Stimulated activated naive CD4-positive, alpha-beta T cell (primary cell): ENCODE data around the gene ST3GAL4.

Experiments used
- DNase-seq, 6 experiments: peaks; one replicate each; lab custom pipeline; 2025; lab: John Stamatoyannopoulos, UW

ST3GAL4 gene

DNA sequence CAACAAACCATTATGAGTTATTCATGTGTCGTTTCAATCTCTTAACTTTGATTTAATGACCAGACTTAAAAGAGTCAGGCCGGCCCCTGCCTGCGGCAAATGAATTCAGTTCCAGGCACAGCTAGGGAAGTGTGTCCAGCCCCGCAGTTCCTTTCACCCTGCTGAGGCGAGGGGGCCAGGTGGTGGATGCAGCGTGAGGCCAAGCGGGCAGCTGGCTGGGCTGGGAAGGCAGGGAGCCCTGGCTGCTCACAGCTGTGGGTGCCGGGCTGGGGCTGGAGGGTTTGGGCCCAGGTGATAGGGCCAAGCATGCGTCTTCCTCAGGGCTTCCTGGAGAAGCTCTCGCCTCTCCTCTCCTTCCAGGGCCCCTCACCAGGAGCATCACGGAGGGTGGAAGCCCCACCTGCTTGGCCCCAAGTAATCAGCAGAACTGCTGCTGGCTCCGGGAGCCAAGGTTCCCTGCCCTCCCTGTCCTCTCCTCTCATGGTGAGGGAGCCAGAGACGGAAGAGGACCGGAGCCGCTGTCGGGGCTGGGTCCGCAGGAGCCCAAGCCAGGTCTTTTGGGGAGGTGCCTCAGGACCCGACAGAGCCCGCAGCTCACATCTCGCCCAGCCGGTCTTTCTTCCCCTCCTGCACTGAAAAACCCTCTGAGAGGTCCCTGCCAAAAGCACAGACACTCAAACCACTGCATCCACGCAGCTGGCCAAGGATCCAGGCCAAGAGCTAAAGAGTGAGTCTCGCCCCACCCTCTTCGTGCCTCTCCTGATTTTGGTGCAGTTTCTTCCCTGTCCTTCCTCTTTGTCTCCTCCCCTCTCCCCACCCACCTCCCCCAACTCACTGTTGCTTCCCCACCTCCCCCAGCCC is 97.0 kb downstream of the ST3GAL4 start:
- DNase-seq: no peak

DNA sequence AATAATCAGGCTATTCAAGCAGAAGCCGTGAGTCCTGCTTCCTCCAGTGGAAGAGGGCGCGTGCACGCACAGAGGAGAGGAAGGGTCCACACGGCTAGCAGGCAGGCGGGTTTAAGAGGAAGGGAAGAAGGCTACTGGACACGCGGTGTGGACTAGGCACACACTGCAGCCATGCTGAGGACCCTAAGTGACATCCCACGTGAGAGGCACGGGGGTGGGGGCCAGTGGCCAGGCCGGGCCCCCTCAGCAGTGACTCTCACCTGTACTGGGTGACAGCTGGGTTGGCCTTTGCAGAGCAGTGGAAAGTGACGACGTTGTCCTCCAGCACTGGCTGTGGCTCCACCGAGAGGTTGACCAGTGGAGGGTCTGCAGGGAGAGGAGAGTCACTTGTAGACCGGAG is 100.6 kb downstream of the ST3GAL4 start:
- DNase-seq: no peak

- DNase-seq: no peak
Observed at GRCh38 chr11:126456783-126457542, 101.5 kb downstream of the ST3GAL4 start.

DNA sequence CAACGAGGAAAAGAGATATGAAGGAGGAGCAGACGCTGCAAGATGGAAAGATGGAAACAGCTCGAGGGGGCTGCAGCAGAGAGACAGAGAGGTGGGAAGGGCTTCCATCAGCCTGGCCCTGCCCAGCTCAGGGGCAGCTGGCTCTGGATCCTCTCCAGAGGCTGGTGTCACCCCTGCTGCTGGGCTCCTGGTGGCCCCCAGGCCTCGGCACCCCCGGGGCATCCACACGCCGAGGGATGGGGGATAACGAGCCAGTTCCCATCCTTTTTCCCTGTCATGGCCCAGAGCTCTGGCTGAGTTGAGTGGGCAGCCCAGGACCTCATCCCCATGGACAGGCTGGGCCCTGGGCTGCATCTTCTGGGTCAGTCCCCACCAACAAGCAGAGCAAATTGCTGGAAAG is 102.3 kb downstream of the ST3GAL4 start:
- no peak for DNase-seq

DNA sequence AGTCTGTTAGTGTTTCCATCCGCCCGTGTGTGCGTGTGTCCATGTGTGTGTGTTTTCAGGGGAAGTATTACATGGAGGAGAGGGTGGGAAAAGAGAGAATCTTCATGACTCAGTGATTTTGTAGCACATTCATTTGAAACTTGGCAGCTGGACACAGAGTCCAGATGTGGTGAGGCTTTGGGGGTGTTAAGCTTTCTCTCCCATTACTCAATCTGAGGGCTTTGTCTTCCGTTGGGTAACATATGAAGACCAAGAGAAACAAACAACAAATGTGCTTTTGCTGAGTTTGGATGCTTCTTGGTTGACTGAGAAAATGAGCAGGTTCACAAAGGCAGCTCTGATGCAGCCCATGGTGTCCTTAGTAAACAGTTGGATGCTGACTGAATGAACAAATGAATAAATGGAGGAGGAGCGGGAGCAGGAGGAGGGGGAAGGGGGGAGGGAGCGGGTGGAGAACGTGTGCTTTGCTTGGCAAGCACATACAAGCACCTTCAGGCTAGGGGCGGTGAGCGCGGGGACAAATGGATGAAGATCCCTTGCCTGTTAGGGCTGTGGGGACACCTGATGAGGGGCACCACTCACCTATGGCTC is 104.3 kb downstream of the ST3GAL4 start:
- DNase-seq: no peak

GRCh38 chr11:126460417-126461095 is 105.1 kb downstream of the ST3GAL4 start:
- DNase-seq: no peak

DNA sequence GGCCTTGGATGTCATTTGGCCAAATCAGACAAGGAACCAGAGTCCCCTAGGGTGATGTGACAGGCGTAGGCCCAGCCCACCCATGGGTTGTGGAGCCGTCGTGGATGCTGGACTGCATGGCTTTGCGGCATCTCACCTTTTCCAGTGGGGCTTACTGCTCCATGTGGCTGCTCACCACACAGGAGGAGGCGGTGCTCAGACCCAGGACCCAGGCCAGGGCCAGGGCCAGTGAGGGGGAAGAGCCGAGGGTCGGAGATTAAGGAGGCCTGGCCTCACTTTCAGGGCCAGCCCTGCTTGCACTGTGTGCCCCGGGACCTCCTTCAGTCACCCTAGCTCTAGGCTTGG is 105.6 kb downstream of the ST3GAL4 start:
- no peak for DNase-seq

GRCh38 chr11:126461996-126462395 is 106.5 kb downstream of the ST3GAL4 start:
- DNase-seq: no peak

DNA sequence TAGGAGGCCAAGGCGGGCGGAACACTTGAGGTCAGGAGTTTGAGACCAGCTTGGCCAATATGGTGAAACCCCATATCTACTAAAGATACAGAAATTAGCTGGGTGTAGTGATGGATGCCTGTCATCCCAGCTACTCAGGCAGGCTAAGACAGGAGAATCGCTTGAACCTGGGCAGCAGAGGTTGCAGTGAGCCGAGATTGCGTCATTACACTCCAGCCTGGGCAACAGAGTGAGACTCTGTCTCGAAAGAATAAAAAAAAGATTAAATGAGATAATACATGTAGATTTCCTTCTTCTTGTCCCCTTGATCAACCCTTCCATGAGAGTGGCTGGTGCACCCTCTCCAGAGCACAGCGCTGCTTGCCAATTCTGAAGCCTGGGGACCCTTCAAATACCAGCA is 106.9 kb downstream of the ST3GAL4 start:
- no peak for DNase-seq
